Measurements from ENCODE around the gene CPSF6. TPM values are rescaled to one million over a fixed set of nuclear protein-coding genes. Genes with fewer than 3 reads are reported as not detected.
"Not testable (repeated sequence)": the region's sequence is repeated elsewhere in the genome, so short reads cannot be mapped to it uniquely, and the experiment has no call there.

Gene CPSF6
- total RNA-seq, 4 donors from 2014 or later = 17.6 to 49.2 (median 29.0) TPM

- Histone ChIP-seq H3K4me3 (no peak overlapping the region), H3K4me1 (no peaks in the 10 kb centered on the region), H3K27ac (replicated peaks in 1 of 4) (no peak overlapping the region), H3K9me3 (no peaks in the 10 kb centered on the region), H3K27me3 (peaks cover 0 to 13% (median 0%) of the 10 kb centered on the region in 4 donors), H3K36me3 (no peaks in the 10 kb centered on the region)
- DNase-seq (ENCODE audit: extremely low spot score) = no peak
- intact Hi-C loops (cut with DNase I) = no loop called here
- TF ChIP-seq EP300 (IDR thresholded peaks at IDR 0.05) (no peak), POLR2A (IDR thresholded peaks at IDR 0.05; ENCODE audit: low read depth) (no peak), CTCF (IDR thresholded peaks at IDR 0.05) (no peak), POLR2AphosphoS5 (IDR thresholded peaks at IDR 0.05) (no peak)
- WGBS = 92% methylated on average over 1 of the region's 1 CpG
Observed at GRCh38 chr12:69298133-69298532, 58.8 kb downstream of the CPSF6 start.

- Histone ChIP-seq H3K27me3 (peaks cover 0 to 11% (median 0%) of the 10 kb centered on the region in 4 donors), H3K36me3 (no peaks in the 10 kb centered on the region), H3K9me3 (peaks cover 0 to 2% (median 0%) of the 10 kb centered on the region in 4 donors), H3K4me1 (no peaks in the 10 kb centered on the region), H3K4me3 (no peak overlapping the region), H3K27ac (replicated peaks in 1 of 4) (no peak overlapping the region)
- no peak for DNase-seq (ENCODE audit: extremely low spot score)
- 94% methylated on average over 2 of the region's 2 CpGs for WGBS
- TF ChIP-seq POLR2AphosphoS5 (IDR thresholded peaks at IDR 0.05) (no peak), CTCF (IDR thresholded peaks at IDR 0.05) (no peak), POLR2A (IDR thresholded peaks at IDR 0.05; ENCODE audit: low read depth) (no peak), EP300 (IDR thresholded peaks at IDR 0.05) (no peak)
- intact Hi-C loops (cut with DNase I) = no loop called here
Observed at GRCh38 chr12:69298947-69299346, 59.6 kb downstream of the CPSF6 start.

- TF ChIP-seq CTCF (IDR thresholded peaks at IDR 0.05) (no peak), EP300 (IDR thresholded peaks at IDR 0.05) (no peak), POLR2AphosphoS5 (IDR thresholded peaks at IDR 0.05) (no peak), POLR2A (IDR thresholded peaks at IDR 0.05; ENCODE audit: low read depth) (no peak)
- Histone ChIP-seq H3K9me3 (peaks cover 0 to 13% (median 0%) of the 10 kb centered on the region in 4 donors), H3K4me1 (no peaks in the 10 kb centered on the region), H3K27ac (replicated peaks in 1 of 4) (no peak overlapping the region), H3K27me3 (no peaks in the 10 kb centered on the region), H3K36me3 (no peaks in the 10 kb centered on the region), H3K4me3 (no peak overlapping the region)
- DNase-seq (ENCODE audit: extremely low spot score) = no peak
- intact Hi-C loops (cut with DNase I) = no loop called here
- WGBS = 96% methylated on average over 1 of the region's 1 CpG
Observed at GRCh38 chr12:69304284-69304683, 64.9 kb downstream of the CPSF6 start.

- WGBS = 71% methylated on average over 3 of the region's 3 CpGs
- H3K27me3 ChIP-seq = no peaks in the 10 kb centered on the region
- TF ChIP-seq POLR2AphosphoS5 (IDR thresholded peaks at IDR 0.05) = no peak
- no peak for TF ChIP-seq POLR2A (IDR thresholded peaks at IDR 0.05; ENCODE audit: low read depth)
- no peak for TF ChIP-seq EP300 (IDR thresholded peaks at IDR 0.05)
- TF ChIP-seq CTCF (IDR thresholded peaks at IDR 0.05) = no peak
- DNase-seq (ENCODE audit: extremely low spot score) = no peak
- intact Hi-C loops (cut with DNase I) = no loop called here
- peaks cover 0 to 17% (median 3%) of the 10 kb centered on the region in 4 donors for H3K9me3 ChIP-seq
- no peak overlapping the region for H3K4me3 ChIP-seq
- H3K27ac ChIP-seq (replicated peaks in 1 of 4) = no peak overlapping the region
- H3K4me1 ChIP-seq = no peaks in the 10 kb centered on the region
- no peaks in the 10 kb centered on the region for H3K36me3 ChIP-seq
Observed at GRCh38 chr12:69309461-69309860, 70.1 kb downstream of the CPSF6 start.

- intact Hi-C loops (cut with DNase I) = no loop called here
- WGBS = 76% methylated on average over 3 of the region's 3 CpGs
- Histone ChIP-seq H3K4me1 (no peaks in the 10 kb centered on the region), H3K9me3 (peaks cover 0 to 11% (median 3%) of the 10 kb centered on the region in 4 donors), H3K27me3 (no peaks in the 10 kb centered on the region), H3K4me3 (no peak overlapping the region), H3K36me3 (no peaks in the 10 kb centered on the region), H3K27ac (replicated peaks in 1 of 4) (no peak overlapping the region)
- no peak for DNase-seq (ENCODE audit: extremely low spot score)
- no peak for TF ChIP-seq POLR2A (IDR thresholded peaks at IDR 0.05; ENCODE audit: low read depth)
Observed at GRCh38 chr12:69313209-69313608, 73.8 kb downstream of the CPSF6 start.

- H3K27me3 ChIP-seq; DNase-seq (ENCODE audit: extremely low spot score); H3K4me3 ChIP-seq; H3K27ac ChIP-seq (replicated peaks in 1 of 4); intact Hi-C loops (cut with DNase I); H3K36me3 ChIP-seq; H3K4me1 ChIP-seq: not testable (repeated sequence)
- H3K9me3 ChIP-seq = peaks cover 0 to 11% (median 3%) of the 10 kb centered on the region in 4 donors
Observed at GRCh38 chr12:69316784-69317183, 77.4 kb downstream of the CPSF6 start.

- H3K27me3 ChIP-seq; H3K4me3 ChIP-seq; DNase-seq (ENCODE audit: extremely low spot score); H3K27ac ChIP-seq (replicated peaks in 1 of 4); H3K36me3 ChIP-seq; H3K4me1 ChIP-seq; intact Hi-C loops (cut with DNase I): not testable (repeated sequence)
- 71% methylated on average over 2 of the region's 2 CpGs for WGBS
- peaks cover 0 to 11% (median 3%) of the 10 kb centered on the region in 4 donors for H3K9me3 ChIP-seq
Observed at GRCh38 chr12:69317233-69317632, 77.9 kb downstream of the CPSF6 start.
